IMR-90 (cell line): ENCODE results near the gene ST3GAL5. TPM values are rescaled to one million over a fixed set of nuclear protein-coding genes. Genes with fewer than 3 reads are reported as not detected.
"Not testable (repeated sequence)": the region's sequence is repeated elsewhere in the genome, so short reads cannot be mapped to it uniquely, and the experiment has no call there.

Experiments used
- ATAC-seq: fragments of 200-7000 bp; cut with Tn5 transposase; 2 replicates; pipeline ENCODE4 v1.9.1; 2020; ENCODE audit warnings: low read depth, mild to moderate bottlenecking, moderate library complexity
- BruUV-seq: library from RNA; stranded (reverse); fragments of 400-500 nt; replicated peaks from 2 replicates; lab custom pipeline; 2021; lab: Mats Ljungman, UMichigan
- CTCF ChIA-PET: fragments of 300-600 bp; formaldehyde crosslinking; extraction: SDS; loops from one replicate; lab custom pipeline; 2021; ENCODE audit warnings: antibody characterized with exemption; lab: Yijun Ruan, JAX
- POLR2A ChIA-PET: fragments of 300-600 bp; sonication (Branson Sonifier 250); formaldehyde crosslinking; loops from one replicate; lab custom pipeline; 2022; ENCODE audit warnings: antibody characterized with exemption; ENCODE audit not compliant: unreplicated experiment; lab: Charles Lee
- DNase-seq: peaks from one replicate; pipeline ENCODE4 v3.0.0; 2013
- H2AFZ ChIP-seq: replicated peaks from 2 replicates; pipeline ENCODE3; 2013; ENCODE audit warnings: low read length, mild to moderate bottlenecking; ENCODE audit not compliant: poor library complexity
- H2AK5ac ChIP-seq: 2 replicates; pipeline ENCODE4 v1.6.1; 2013; ENCODE audit warnings: low read depth, low read length, inconsistent platforms
- H2AK9ac ChIP-seq: replicated peaks from 2 replicates; pipeline ENCODE3; 2013; ENCODE audit warnings: mild to moderate bottlenecking, low read depth, low read length, moderate library complexity; ENCODE audit not compliant: poor library complexity
- H2BK120ac ChIP-seq: 2 replicates; pipeline ENCODE4 v1.6.1; 2013; ENCODE audit warnings: low read depth, low read length, inconsistent platforms
- H2BK15ac ChIP-seq: 3 replicates; pipeline ENCODE4 v1.6.1; 2013; ENCODE audit warnings: low read depth, low read length, inconsistent platforms
- H2BK20ac ChIP-seq: 2 replicates; pipeline ENCODE4 v1.6.1; 2013; ENCODE audit warnings: low read depth, mild to moderate bottlenecking, inconsistent platforms, low read length, moderate library complexity
- H2BK5ac ChIP-seq: 2 replicates; pipeline ENCODE4 v1.6.1; 2013; ENCODE audit warnings: mild to moderate bottlenecking, low read depth, low read length, inconsistent platforms; ENCODE audit not compliant: poor library complexity, severe bottlenecking
- H3K14ac ChIP-seq: replicated peaks from 2 replicates; pipeline ENCODE4 v1.6.1; 2013; ENCODE audit warnings: low read depth, low read length, inconsistent platforms
- H3K18ac ChIP-seq: 2 replicates; pipeline ENCODE4 v1.6.1; 2013; ENCODE audit warnings: low read depth, low read length, control low read depth
- H3K23ac ChIP-seq: 2 replicates; pipeline ENCODE4 v1.6.1; 2013; ENCODE audit warnings: low read depth, low read length, inconsistent platforms
- H3K27ac ChIP-seq: 2 replicates; pipeline ENCODE4 v1.5.1; 2013; ENCODE audit warnings: mild to moderate bottlenecking, control low read depth, low read length; ENCODE audit not compliant: insufficient read depth
- H3K27me3 ChIP-seq: 2 replicates; pipeline ENCODE4 v1.6.1; 2013; ENCODE audit warnings: low read length; ENCODE audit not compliant: control insufficient read depth, insufficient read depth
- H3K36me3 ChIP-seq: 2 replicates; pipeline ENCODE4 v1.6.1; 2013; ENCODE audit warnings: low read length, mixed read lengths; ENCODE audit not compliant: control insufficient read depth, insufficient read depth
- H3K4ac ChIP-seq: 2 replicates; pipeline ENCODE4 v1.6.1; 2013; ENCODE audit warnings: low read depth, low read length, inconsistent platforms
- H3K4me1 ChIP-seq: 2 replicates; pipeline ENCODE4 v1.6.1; 2013; ENCODE audit warnings: low read length, mixed read lengths; ENCODE audit not compliant: control insufficient read depth, insufficient read depth
- H3K4me2 ChIP-seq: 2 replicates; pipeline ENCODE4 v1.6.1; 2013; ENCODE audit warnings: low read depth, mild to moderate bottlenecking, control low read depth, low read length, moderate library complexity
- H3K4me3 ChIP-seq: 2 replicates; pipeline ENCODE4 v1.5.1; 2013; ENCODE audit warnings: low read depth, mild to moderate bottlenecking, control low read depth, low read length, moderate library complexity; ENCODE audit not compliant: insufficient read depth
- H3K56ac ChIP-seq: 2 replicates; pipeline ENCODE4 v1.6.1; 2013; ENCODE audit warnings: low read length, inconsistent platforms; ENCODE audit not compliant: insufficient read depth; ENCODE audit errors: extremely low read depth
- H3K79me1 ChIP-seq, 2 experiments: 2 replicates each; pipeline ENCODE4 v1.6.1; 2013; ENCODE audit warnings: low read length in 2 of 2, inconsistent platforms in 1 of 2, low read depth in 1 of 2
- H3K9ac ChIP-seq: 2 replicates; pipeline ENCODE4 v1.6.1; 2013; ENCODE audit warnings: low read depth, low read length, control low read depth
- H3K9me1 ChIP-seq: 2 replicates; pipeline ENCODE4 v1.6.1; 2013; ENCODE audit warnings: low read length, inconsistent platforms; ENCODE audit not compliant: insufficient read depth
- H3K9me3 ChIP-seq: 2 replicates; pipeline ENCODE4 v1.6.1; 2013; ENCODE audit warnings: low read length; ENCODE audit not compliant: control insufficient read depth, insufficient read depth
- H4K20me1 ChIP-seq: 2 replicates; pipeline ENCODE4 v1.6.1; 2013; ENCODE audit warnings: low read length, inconsistent platforms; ENCODE audit not compliant: insufficient read depth
- H4K5ac ChIP-seq: 2 replicates; pipeline ENCODE4 v1.6.1; 2013; ENCODE audit warnings: mild to moderate bottlenecking, low read depth, low read length, control low read depth
- H4K8ac ChIP-seq, 2 experiments: 2 replicates each; pipeline ENCODE4 v1.6.1; 2013; ENCODE audit warnings: low read depth in 2 of 2, low read length in 2 of 2, control low read depth in 1 of 2, inconsistent platforms in 1 of 2
- H4K91ac ChIP-seq: 2 replicates; pipeline ENCODE4 v1.6.1; 2013; ENCODE audit warnings: low read depth, low read length, inconsistent platforms; ENCODE audit not compliant: insufficient read depth
- WGBS, 2 experiments: methylation state at CpG; one replicate each; pipeline versions ENCODE4 v1.1.5 to v1.1.7; 2013; ENCODE audit warnings: missing lambda C conversion rate in 2 of 2; ENCODE audit not compliant: insufficient read length in 1 of 2; ENCODE audit errors: extremely low coverage in 2 of 2; 5-methylcytosine and 5-hydroxymethylcytosine counted together
- dilution Hi-C: fragments of 300-500 bp; cut with HindIII; formaldehyde crosslinking; loops from one replicate; pipeline ENCODE4 v1.14.3; 2018; ENCODE audit warnings: low sequenced_read_pairs; ENCODE audit not compliant: unreplicated experiment
- in situ Hi-C: fragments of 300-500 bp; cut with MboI; formaldehyde crosslinking; loops from 3 replicates; pipeline ENCODE4 v1.14.3; 2019; ENCODE audit warnings: low sequenced_read_pairs, inconsistent platforms, mixed read lengths
- intact Hi-C: fragments of 100-400 bp; cut with micrococcal nuclease; formaldehyde crosslinking; loops from 2 replicates; pipeline ENCODE4 v1.10.0; 2022
- polyA plus RNA-seq, 3 experiments: library from polyadenylated mRNA; depleted of rRNA; stranded (reverse); fragments of >200 nt; gene quantifications; 2 replicates each; pipeline ENCODE4 v1.2.3, GENCODE V29; 2012; ENCODE audit warnings: low replicate concordance in 1 of 3
- total RNA-seq: library from RNA; depleted of rRNA; stranded (reverse); fragments of >200 nt; gene quantifications from 2 replicates; pipeline ENCODE4 v1.2.3, GENCODE V29; 2012

The ST3GAL5 gene
- total and polyA plus RNA-seq, 2 of the 4 experiments (the other 2 are of a cell fraction) = 16.8 to 21.0 TPM

DNA sequence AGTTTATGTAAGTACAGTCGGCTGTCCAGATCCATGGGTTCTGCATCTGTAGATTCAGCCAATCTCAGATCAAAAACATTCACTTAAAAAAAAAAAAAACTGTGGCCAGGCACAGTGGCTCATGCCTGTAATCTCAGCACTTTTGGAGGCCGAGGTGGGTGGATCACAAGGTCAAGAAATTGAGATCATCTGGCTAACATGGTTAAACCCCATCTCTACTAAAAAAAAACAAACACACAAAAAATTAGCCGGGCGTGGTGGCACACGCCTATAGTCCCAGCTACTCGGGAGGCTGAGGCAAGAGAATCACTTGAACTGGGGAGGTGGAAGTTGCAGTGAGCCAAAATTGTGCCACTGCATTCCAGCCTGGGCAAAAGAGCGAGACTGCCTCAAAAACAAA lies 42.4 kb upstream of the ST3GAL5 start:
- H4K20me1 ChIP-seq, H2BK120ac ChIP-seq, H3K79me1 ChIP-seq, H2AFZ ChIP-seq, H3K4me1 ChIP-seq, H3K27ac ChIP-seq, intact Hi-C loops, H2AK9ac ChIP-seq, H4K91ac ChIP-seq, H2BK5ac ChIP-seq, ATAC-seq, H3K56ac ChIP-seq, H3K9me1 ChIP-seq, H3K4me3 ChIP-seq, H3K23ac ChIP-seq, H3K18ac ChIP-seq, H3K27me3 ChIP-seq, H2AK5ac ChIP-seq, H3K4me2 ChIP-seq, H2BK15ac ChIP-seq, dilution Hi-C loops, H3K14ac ChIP-seq, H3K9me3 ChIP-seq, H3K4ac ChIP-seq, POLR2A ChIA-PET, in situ Hi-C loops, DNase-seq, H4K5ac ChIP-seq, H2BK20ac ChIP-seq, H3K9ac ChIP-seq, H4K8ac ChIP-seq, BruUV-seq, H3K36me3 ChIP-seq: not testable (repeated sequence)
- CTCF ChIA-PET = interaction anchor here (0.6 kb wide), 1 partner anchor 165 kb away, joined by 3 read pairs; no protein-coding TSS in a partner anchor
- WGBS, 2 experiments = no CpG with 5 or more reads among the region's 7 CpGs
